ENCODE results near the gene COL5A3.

- TF ChIP-seq CTCF (CRISPR knock-in tag; IDR thresholded peaks at IDR 0.05) (no peak), NFE2 (CRISPR knock-in tag; IDR thresholded peaks at IDR 0.05) (no peak), POLR2A (IDR thresholded peaks at IDR 0.05; ENCODE audit: insufficient read depth in 1 of 2, low read depth in 2 of 2, low read length in 2 of 2) (no peak), ZBTB37 (CRISPR knock-in tag; IDR thresholded peaks at IDR 0.05) (no peak), NFYB (CRISPR knock-in tag; IDR thresholded peaks at IDR 0.05) (no peak), DPF2 (CRISPR knock-in tag; IDR thresholded peaks at IDR 0.05; ENCODE audit: borderline replicate concordance, low read depth) (no peak), ZNF644 (CRISPR knock-in tag; IDR thresholded peaks at IDR 0.05; ENCODE audit: low read depth) (no peak), TBP (CRISPR knock-in tag; IDR thresholded peaks at IDR 0.05) (no peak), ZSCAN22 (CRISPR knock-in tag; IDR thresholded peaks at IDR 0.05) (no peak)
Measured at GRCh38 chr19:9961103-9961502, 49.2 kb downstream of the COL5A3 start.
